WERI-Rb-1 (cell line): ENCODE measurements around the gene PIM2.

Experiments
- DNase-seq: peaks from one replicate; pipeline ENCODE4 v3.0.0-alpha.2; 2020
- H3K27ac ChIP-seq: fragments of 250-450 bp; sonication (Bioruptor Pico); 2 replicates; pipeline ENCODE4 v1.5.1; 2020; ENCODE audit warnings: mild to moderate bottlenecking, moderate library complexity
- H3K27me3 ChIP-seq: fragments of 250-450 bp; sonication (Bioruptor Pico); 2 replicates; pipeline ENCODE4 v1.5.1; 2021; ENCODE audit warnings: mild to moderate bottlenecking, low read depth, moderate library complexity; ENCODE audit not compliant: insufficient read depth, severe bottlenecking
- H3K36me3 ChIP-seq: fragments of 250-450 bp; sonication (Bioruptor Pico); 2 replicates; pipeline ENCODE4 v1.5.1; 2020; ENCODE audit warnings: mild to moderate bottlenecking, moderate library complexity
- H3K4me3 ChIP-seq: 2 replicates; pipeline ENCODE4 v1.5.1; 2011; ENCODE audit warnings: low read depth, mild to moderate bottlenecking, control low read depth, low read length
- H3K9me3 ChIP-seq: fragments of 250-450 bp; sonication (Bioruptor Pico); 2 replicates; pipeline ENCODE4 v1.5.1; 2021; ENCODE audit warnings: mild to moderate bottlenecking, moderate library complexity; ENCODE audit not compliant: severe bottlenecking
- CTCF ChIP-seq: IDR thresholded peaks from 2 replicates; pipeline ENCODE4 v1.5.1; 2011; ENCODE audit warnings: low read depth, mild to moderate bottlenecking, control low read depth, inconsistent platforms, low read length

PIM2 gene

GRCh38 chrX:48913605-48914366 is 5.0 kb downstream of the PIM2 start:
- Histone ChIP-seq H3K36me3 (no peaks in the 10 kb centered on the region; the same call in 1 of the 2 replicates), H3K9me3 (peaks cover 10% of the 10 kb centered on the region), H3K4me3 (no peak overlapping the region), H3K27ac (no peak overlapping the region), H3K27me3 (no peaks in the 10 kb centered on the region)
- no peak for DNase-seq
- TF ChIP-seq CTCF, result no peak

GRCh38 chrX:48911412-48912182 is 7.2 kb downstream of the PIM2 start, which contains the start of gene SLC35A2:
Gene SLC35A2, minus strand, starts transcription at chrX:48911646. Its CDS starts 10 bp downstream, at chrX:48911636.
- Histone ChIP-seq H3K27me3 (no peaks in the 10 kb centered on the region), H3K36me3 (no peaks in the 10 kb centered on the region; the same call in 1 of the 2 replicates), H3K9me3 (no peaks in the 10 kb centered on the region), H3K4me3 (peak within 1 kb of the TSS; percentile 63), H3K27ac (peak within 1 kb of the TSS; percentile 77)
- TF ChIP-seq CTCF, result no peak
- peak; percentile 70 for DNase-seq

- Histone ChIP-seq H3K27me3 (no peaks in the 10 kb centered on the region), H3K27ac (peak overlapping the region; percentile 77), H3K4me3 (peak overlapping the region; percentile 63), H3K9me3 (no peaks in the 10 kb centered on the region), H3K36me3 (no peaks in the 10 kb centered on the region; the same call in 1 of the 2 replicates)
- DNase-seq, result no peak
- TF ChIP-seq CTCF, result no peak
Measured at GRCh38 chrX:48910926-48911411, 7.9 kb downstream of the PIM2 start.

- H3K4me3 ChIP-seq, result no peak overlapping the region
- H3K27me3 ChIP-seq, result no peaks in the 10 kb centered on the region
- no peak overlapping the region for H3K27ac ChIP-seq
- H3K9me3 ChIP-seq, result no peaks in the 10 kb centered on the region
- no peaks in the 10 kb centered on the region; the same call in 1 of the 2 replicates for H3K36me3 ChIP-seq
- no peak for DNase-seq
- no peak for TF ChIP-seq CTCF
Measured at GRCh38 chrX:48909703-48910294, 9.0 kb downstream of the PIM2 start.

- Histone ChIP-seq H3K36me3 (no peaks in the 10 kb centered on the region; the same call in 1 of the 2 replicates), H3K9me3 (no peaks in the 10 kb centered on the region)
Measured at GRCh38 chrX:48908600-48908999, 10.2 kb downstream of the PIM2 start.

More at GRCh38 chrX:48908600-48908999, 10.2 kb downstream of the PIM2 start:
- no peak for DNase-seq
- Histone ChIP-seq H3K27me3 (no peaks in the 10 kb centered on the region), H3K4me3 (no peak overlapping the region), H3K27ac (no peak overlapping the region)
- TF ChIP-seq CTCF, result no peak
